ENCODE results near the gene ADAMTS16. TPM values are rescaled to one million over a fixed set of nuclear protein-coding genes. Genes with fewer than 3 reads are reported as not detected.

Gene ADAMTS16
- total and polyA plus RNA-seq, 10 donors, result not detected

DNA sequence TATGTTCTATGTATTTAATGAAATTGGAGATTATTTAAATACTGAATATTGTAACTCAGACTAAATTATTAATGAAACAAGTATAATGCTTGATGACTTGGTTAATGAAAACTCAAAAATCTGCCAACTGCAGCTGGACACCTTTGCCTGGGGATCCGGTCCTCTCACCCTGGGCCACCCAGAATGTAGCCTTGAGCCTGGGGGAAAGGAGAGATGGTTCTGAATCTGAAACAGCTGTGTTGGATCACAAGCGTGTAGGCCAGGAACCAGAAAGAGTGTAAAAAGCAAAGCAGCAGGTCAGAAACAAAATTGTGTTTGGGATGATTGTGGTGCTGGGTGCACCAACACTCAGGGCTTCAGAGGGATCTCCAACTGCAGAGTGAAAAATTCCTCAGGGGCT is 38.5 kb downstream of the ADAMTS16 start:
- Histone ChIP-seq H3K9me3 (peaks cover 0 to 6% (median 0%) of the 10 kb centered on the region in 8 donors), H3K4me1 (no peaks in the 10 kb centered on the region), H3K4me3 (no peak overlapping the region), H3K36me3 (no peaks in the 10 kb centered on the region), H3K27ac (no peak overlapping the region), H3K27me3 (replicated peaks in 1 of 7) (peaks cover 0 to 45% (median 0%) of the 10 kb centered on the region in 7 donors)
- intact Hi-C loops (cut with DNase I; ENCODE audit: low total_unique reads), result no loop called here
- TF ChIP-seq POLR2AphosphoS5 (IDR thresholded peaks at IDR 0.05) (no peak), POLR2A (IDR thresholded peaks at IDR 0.05) (no peak)
- TF ChIP-seq, protein P1, sequence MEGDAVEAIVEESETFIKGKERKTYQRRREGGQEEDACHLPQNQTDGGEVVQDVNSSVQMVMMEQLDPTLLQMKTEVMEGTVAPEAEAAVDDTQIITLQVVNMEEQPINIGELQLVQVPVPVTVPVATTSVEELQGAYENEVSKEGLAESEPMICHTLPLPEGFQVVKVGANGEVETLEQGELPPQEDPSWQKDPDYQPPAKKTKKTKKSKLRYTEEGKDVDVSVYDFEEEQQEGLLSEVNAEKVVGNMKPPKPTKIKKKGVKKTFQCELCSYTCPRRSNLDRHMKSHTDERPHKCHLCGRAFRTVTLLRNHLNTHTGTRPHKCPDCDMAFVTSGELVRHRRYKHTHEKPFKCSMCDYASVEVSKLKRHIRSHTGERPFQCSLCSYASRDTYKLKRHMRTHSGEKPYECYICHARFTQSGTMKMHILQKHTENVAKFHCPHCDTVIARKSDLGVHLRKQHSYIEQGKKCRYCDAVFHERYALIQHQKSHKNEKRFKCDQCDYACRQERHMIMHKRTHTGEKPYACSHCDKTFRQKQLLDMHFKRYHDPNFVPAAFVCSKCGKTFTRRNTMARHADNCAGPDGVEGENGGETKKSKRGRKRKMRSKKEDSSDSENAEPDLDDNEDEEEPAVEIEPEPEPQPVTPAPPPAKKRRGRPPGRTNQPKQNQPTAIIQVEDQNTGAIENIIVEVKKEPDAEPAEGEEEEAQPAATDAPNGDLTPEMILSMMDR (IDR thresholded peaks at IDR 0.05 in 8 of 11, conservative IDR thresholded peaks at IDR 0.05 in 3 of 11), result no peak
- 46 to 94% (median 82%) methylated on average over 2 of the region's 2 CpGs for WGBS, 5 donors
- no peak for DNase-seq

- Histone ChIP-seq H3K36me3 (no peaks in the 10 kb centered on the region), H3K4me1 (no peaks in the 10 kb centered on the region), H3K27ac (no peak overlapping the region), H3K27me3 (replicated peaks in 1 of 7) (peaks cover 0 to 50% (median 0%) of the 10 kb centered on the region in 7 donors), H3K9me3 (peaks cover 0 to 6% (median 0%) of the 10 kb centered on the region in 8 donors), H3K4me3 (no peak overlapping the region)
- intact Hi-C loops (cut with DNase I; ENCODE audit: low total_unique reads), result no loop called here
- 60 to 68% (median 63%) methylated on average over 5 of the region's 5 CpGs for WGBS, 5 donors
- no peak for DNase-seq
- TF ChIP-seq, protein P1 (IDR thresholded peaks at IDR 0.05 in 8 of 11, conservative IDR thresholded peaks at IDR 0.05 in 3 of 11), result no peak
- TF ChIP-seq POLR2AphosphoS5 (IDR thresholded peaks at IDR 0.05), result no peak
- no peak for TF ChIP-seq POLR2A (IDR thresholded peaks at IDR 0.05)
Measured at GRCh38 chr5:5179079-5179478, 38.9 kb downstream of the ADAMTS16 start.

- intact Hi-C loops (cut with DNase I; ENCODE audit: low total_unique reads), result no loop called here
- TF ChIP-seq POLR2A (IDR thresholded peaks at IDR 0.05) (no peak), POLR2AphosphoS5 (IDR thresholded peaks at IDR 0.05) (no peak)
- TF ChIP-seq, protein P1 (IDR thresholded peaks at IDR 0.05 in 8 of 11, conservative IDR thresholded peaks at IDR 0.05 in 3 of 11), result no peak
- no peak overlapping the region for H3K4me3 ChIP-seq
- no peak overlapping the region for H3K27ac ChIP-seq
- no peak for DNase-seq
- no peaks in the 10 kb centered on the region for H3K4me1 ChIP-seq
- peaks cover 0 to 6% (median 0%) of the 10 kb centered on the region in 8 donors for H3K9me3 ChIP-seq
- H3K27me3 ChIP-seq (replicated peaks in 1 of 7), result peaks cover 0 to 55% (median 0%) of the 10 kb centered on the region in 7 donors
- no peaks in the 10 kb centered on the region for H3K36me3 ChIP-seq
- 41 to 56% (median 49%) methylated on average over 4 of the region's 4 CpGs for WGBS, 5 donors
Measured at GRCh38 chr5:5179597-5179996, 39.5 kb downstream of the ADAMTS16 start.

- H3K4me1 ChIP-seq, result no peaks in the 10 kb centered on the region
- H3K27ac ChIP-seq, result no peak overlapping the region
- peaks cover 0 to 40% (median 0%) of the 10 kb centered on the region in 7 donors for H3K27me3 ChIP-seq (replicated peaks in 1 of 7)
- H3K36me3 ChIP-seq, result no peaks in the 10 kb centered on the region
- 58 to 66% (median 60%) methylated on average over 14 of the region's 14 CpGs for WGBS, 5 donors
- no peak for DNase-seq
- no peak overlapping the region for H3K4me3 ChIP-seq
- no peaks in the 10 kb centered on the region for H3K9me3 ChIP-seq
- intact Hi-C loops (cut with DNase I; ENCODE audit: low total_unique reads), result no loop called here
- no peak for TF ChIP-seq POLR2AphosphoS5 (IDR thresholded peaks at IDR 0.05)
- TF ChIP-seq, protein P1 (IDR thresholded peaks at IDR 0.05 in 8 of 11, conservative IDR thresholded peaks at IDR 0.05 in 3 of 11), result no peak
- no peak for TF ChIP-seq POLR2A (IDR thresholded peaks at IDR 0.05)
Measured at GRCh38 chr5:5181650-5182324, 41.7 kb downstream of the ADAMTS16 start.
